Activated CD8-positive, alpha-beta T cell treated with anti-CD3 and anti-CD28 coated beads for 36 hours (primary cell): ENCODE data around the gene NOXA1. TPM values are rescaled to one million over a fixed set of nuclear protein-coding genes. Genes with fewer than 3 reads are reported as not detected.

Experiments
- ATAC-seq: fragments of 200-7000 bp; cut with Tn5 transposase; one replicate; pipeline ENCODE4 v1.10.0; 2021; ENCODE audit warnings: mild to moderate bottlenecking, moderate library complexity
- CTCF ChIA-PET: fragments of 350-600 bp; sonication (Branson Sonifier 250); formaldehyde crosslinking; loops from one replicate; lab custom pipeline; 2021; ENCODE audit warnings: antibody characterized with exemption; lab: Charles Lee
- POLR2A ChIA-PET: fragments of 350-600 bp; sonication (Branson Sonifier 250); formaldehyde crosslinking; loops from one replicate; lab custom pipeline; 2021; ENCODE audit warnings: antibody characterized with exemption; lab: Charles Lee
- DNase-seq: peaks from one replicate; pipeline ENCODE4 v3.0.0-alpha.2; 2020
- H3K27ac Mint-ChIP-seq: one replicate; pipeline ENCODE4 v1.8.0; 2021; ENCODE audit warnings: mild to moderate bottlenecking, mixed read lengths
- H3K27me3 Mint-ChIP-seq: one replicate; pipeline ENCODE4 v1.8.0; 2021; ENCODE audit warnings: mixed read lengths
- H3K36me3 Mint-ChIP-seq: one replicate; pipeline ENCODE4 v1.8.0; 2021; ENCODE audit warnings: low read depth, mixed read lengths
- H3K4me1 Mint-ChIP-seq: one replicate; pipeline ENCODE4 v1.8.0; 2021; ENCODE audit warnings: low read depth, mixed read lengths
- H3K4me3 Mint-ChIP-seq: one replicate; pipeline ENCODE4 v1.8.0; 2021; ENCODE audit warnings: mild to moderate bottlenecking, moderate library complexity, mixed read lengths
- H3K9me3 Mint-ChIP-seq: one replicate; pipeline ENCODE4 v1.8.0; 2021; ENCODE audit warnings: mixed read lengths
- intact Hi-C: fragments of 100-400 bp; cut with micrococcal nuclease; formaldehyde crosslinking; loops from one replicate; pipeline ENCODE4 v1.10.0; 2022
- total RNA-seq, 2 experiments: library from RNA; stranded (reverse); gene quantifications; one replicate each; pipeline ENCODE4 v1.2.3, GENCODE V29; 2021
- TF ChIP-seq, protein P1 (sequence below): fragments of 200-600 bp; IDR thresholded peaks from one replicate; pipeline ENCODE4 v1.8.0; 2022; ENCODE audit warnings: antibody characterized with exemption, mild to moderate bottlenecking

NOXA1 gene
- total RNA-seq, 2 experiments from 2014 or later = 0.72 to 0.95 TPM

DNA sequence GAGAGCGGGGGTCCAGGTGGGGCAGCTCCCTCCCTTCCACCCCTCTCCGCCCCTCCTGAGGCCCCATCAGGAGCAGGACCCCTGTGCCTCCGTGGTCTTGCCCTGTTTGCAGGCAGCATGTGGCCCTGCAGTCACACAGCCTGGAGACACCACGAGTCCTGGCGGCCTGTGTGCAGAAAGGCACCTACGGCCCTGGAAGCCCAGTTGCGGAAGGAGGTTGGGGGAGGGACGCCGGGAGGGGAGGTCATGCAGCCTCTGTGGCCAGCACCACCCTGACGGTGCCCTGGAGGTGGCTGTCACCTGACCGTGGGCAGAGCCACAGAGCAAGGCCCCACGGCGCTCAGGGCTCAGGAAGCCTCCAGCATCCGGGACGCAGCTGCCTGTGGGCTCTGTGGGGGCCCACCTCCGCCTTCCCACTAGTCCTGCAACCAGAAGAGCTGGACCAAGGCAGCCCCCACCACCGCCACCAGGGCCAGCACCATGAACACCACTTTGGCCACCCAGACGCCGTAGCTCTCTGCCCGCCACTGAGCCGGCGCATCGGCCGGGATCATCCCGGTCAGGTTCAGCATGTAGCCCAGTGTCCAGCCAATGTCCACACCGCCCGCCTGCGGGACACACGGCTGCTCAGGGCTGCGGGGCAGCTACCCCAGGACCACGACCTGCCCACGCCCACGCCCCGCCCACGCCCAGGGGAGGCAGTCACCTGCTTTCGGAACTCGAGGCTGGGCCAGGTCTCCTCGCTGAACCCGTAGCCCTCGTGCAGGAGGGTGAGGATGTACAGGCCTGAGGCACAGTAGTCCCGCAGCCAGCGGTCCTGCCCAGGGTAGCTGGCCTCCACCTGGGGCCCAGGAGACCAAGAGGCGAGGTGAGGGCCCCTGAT lies 11.5 kb downstream of the NOXA1 start:
- Mint-ChIP-seq H3K27ac (no peak overlapping the region), H3K36me3 (no peaks in the 10 kb centered on the region), H3K27me3 (no peaks in the 10 kb centered on the region), H3K4me3 (no peak overlapping the region), H3K4me1 (no peaks in the 10 kb centered on the region), H3K9me3 (no peaks in the 10 kb centered on the region)
- intact Hi-C loops = no loop called here
- DNase-seq (no peak), ATAC-seq (no peak)
- ChIA-PET POLR2A (no interaction called here), CTCF (interaction anchor here (1.3 kb wide), 1 partner anchor 11 kb away, joined by 3 read pairs; the partner anchor contains the start of gene NOXA1)
- TF ChIP-seq, protein P1, sequence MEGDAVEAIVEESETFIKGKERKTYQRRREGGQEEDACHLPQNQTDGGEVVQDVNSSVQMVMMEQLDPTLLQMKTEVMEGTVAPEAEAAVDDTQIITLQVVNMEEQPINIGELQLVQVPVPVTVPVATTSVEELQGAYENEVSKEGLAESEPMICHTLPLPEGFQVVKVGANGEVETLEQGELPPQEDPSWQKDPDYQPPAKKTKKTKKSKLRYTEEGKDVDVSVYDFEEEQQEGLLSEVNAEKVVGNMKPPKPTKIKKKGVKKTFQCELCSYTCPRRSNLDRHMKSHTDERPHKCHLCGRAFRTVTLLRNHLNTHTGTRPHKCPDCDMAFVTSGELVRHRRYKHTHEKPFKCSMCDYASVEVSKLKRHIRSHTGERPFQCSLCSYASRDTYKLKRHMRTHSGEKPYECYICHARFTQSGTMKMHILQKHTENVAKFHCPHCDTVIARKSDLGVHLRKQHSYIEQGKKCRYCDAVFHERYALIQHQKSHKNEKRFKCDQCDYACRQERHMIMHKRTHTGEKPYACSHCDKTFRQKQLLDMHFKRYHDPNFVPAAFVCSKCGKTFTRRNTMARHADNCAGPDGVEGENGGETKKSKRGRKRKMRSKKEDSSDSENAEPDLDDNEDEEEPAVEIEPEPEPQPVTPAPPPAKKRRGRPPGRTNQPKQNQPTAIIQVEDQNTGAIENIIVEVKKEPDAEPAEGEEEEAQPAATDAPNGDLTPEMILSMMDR = no peak

- TF ChIP-seq, protein P1 = no peak
- CTCF ChIA-PET = interaction anchor here (1.3 kb wide), 1 partner anchor 12 kb away, joined by 3 read pairs; the partner anchor contains the start of gene NOXA1
- Mint-ChIP-seq H3K4me1 (no peaks in the 10 kb centered on the region), H3K27me3 (no peaks in the 10 kb centered on the region), H3K9me3 (no peaks in the 10 kb centered on the region), H3K4me3 (no peak overlapping the region), H3K36me3 (no peaks in the 10 kb centered on the region), H3K27ac (no peak overlapping the region)
- POLR2A ChIA-PET = no interaction called here
- intact Hi-C loops = no loop called here
- DNase-seq (no peak), ATAC-seq (no peak)
Observed at GRCh38 chr9:137435381-137435891, 12.2 kb downstream of the NOXA1 start.

DNA sequence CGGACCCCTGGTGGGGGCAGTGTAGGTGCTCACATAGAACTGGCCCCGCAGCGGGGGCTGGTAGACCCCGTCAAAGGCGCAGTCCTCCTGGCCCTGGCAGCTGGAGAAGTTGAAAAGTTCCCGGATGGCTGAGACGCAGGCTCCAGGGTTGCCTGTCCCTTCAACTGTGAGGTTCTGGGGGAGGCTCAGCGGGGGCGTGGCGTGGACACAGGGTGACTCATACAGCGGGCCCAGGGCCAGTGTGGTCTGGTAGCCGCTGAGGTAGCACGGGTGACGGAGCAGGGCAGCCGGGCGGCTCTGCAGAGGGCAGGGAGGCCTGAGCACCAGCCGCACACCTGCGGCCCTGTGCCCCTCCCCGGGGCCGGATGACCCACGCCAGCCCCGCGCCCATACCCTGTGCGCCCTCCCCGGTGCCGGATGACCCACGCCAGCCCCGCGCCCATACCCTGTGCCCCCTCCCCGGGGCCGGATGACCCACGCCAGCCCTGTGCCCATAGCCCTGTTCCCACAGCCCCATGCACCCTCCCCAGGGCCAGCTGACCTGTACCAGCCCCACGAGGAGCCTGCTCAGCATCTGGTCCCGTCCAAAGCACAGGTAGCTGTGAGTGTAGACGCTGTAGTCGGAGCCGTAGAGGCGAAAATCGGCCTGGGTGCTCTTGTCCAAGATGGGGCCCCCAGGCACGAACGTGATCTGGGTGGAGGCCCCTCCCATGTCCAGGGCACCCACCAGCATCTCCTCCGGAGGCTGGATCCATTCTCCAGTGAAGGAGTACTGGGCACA lies 13.0 kb downstream of the NOXA1 start:
- no peaks in the 10 kb centered on the region for H3K9me3 Mint-ChIP-seq
- ChIA-PET POLR2A (no interaction called here), CTCF (no interaction called here)

GRCh38 chr9:137436761-137437600 lies 13.8 kb downstream of the NOXA1 start:
- ChIA-PET POLR2A (no interaction called here), CTCF (no interaction called here)
- no peak overlapping the region for H3K27ac Mint-ChIP-seq
- TF ChIP-seq, protein P1 = no peak
- H3K36me3 Mint-ChIP-seq = no peaks in the 10 kb centered on the region
- H3K9me3 Mint-ChIP-seq = no peaks in the 10 kb centered on the region
- peaks cover 2% of the 10 kb centered on the region for H3K27me3 Mint-ChIP-seq
- no peak for DNase-seq
- no peak for ATAC-seq
- H3K4me1 Mint-ChIP-seq = peaks cover 2% of the 10 kb centered on the region
- intact Hi-C loops = no loop called here
- H3K4me3 Mint-ChIP-seq = no peak overlapping the region

More for the DNA sequence above, 13.0 kb downstream of the NOXA1 start:
- no peak for DNase-seq
- Mint-ChIP-seq H3K27me3 (no peaks in the 10 kb centered on the region), H3K36me3 (no peaks in the 10 kb centered on the region), H3K4me3 (no peak overlapping the region), H3K4me1 (no peaks in the 10 kb centered on the region), H3K27ac (no peak overlapping the region)
- intact Hi-C loops = no loop called here
- TF ChIP-seq, protein P1 = no peak
- no peak for ATAC-seq
